Astrocyte of the spinal cord (primary cell): ENCODE measurements around the gene DOCK8.

Experiments used
- DNase-seq: peaks from one replicate; pipeline ENCODE4 v3.0.0; 2011; ENCODE audit warnings: low read depth, low spot score
- H3K4me3 ChIP-seq: 2 replicates; pipeline ENCODE4 v1.5.1; 2011; ENCODE audit warnings: low read depth, mild to moderate bottlenecking, low read length, moderate library complexity
- CTCF ChIP-seq: IDR thresholded peaks from 2 replicates; pipeline ENCODE4 v1.5.1; 2012; ENCODE audit warnings: low read depth, mild to moderate bottlenecking, low read length, inconsistent platforms
- in situ Hi-C: cut with HindIII; loops from 2 replicates; pipeline ENCODE4 v1.10.0; 2017; ENCODE audit warnings: low sequenced_read_pairs

The DOCK8 gene

GRCh38 chr9:328453-328852, 113.8 kb downstream of the DOCK8 start:
- no peak for TF ChIP-seq CTCF
- in situ Hi-C loops, result no loop called here
- no peak overlapping the region for H3K4me3 ChIP-seq

GRCh38 chr9:331197-331596, 116.5 kb downstream of the DOCK8 start:
- no peak for DNase-seq
- TF ChIP-seq CTCF, result no peak
- H3K4me3 ChIP-seq, result no peak overlapping the region
- in situ Hi-C loops, result no loop called here

More at GRCh38 chr9:328453-328852, 113.8 kb downstream of the DOCK8 start:
- no peak for DNase-seq

- no peak overlapping the region for H3K4me3 ChIP-seq
- in situ Hi-C loops, result no loop called here
- DNase-seq, result no peak
- no peak for TF ChIP-seq CTCF
Measured at GRCh38 chr9:335373-335772, 120.7 kb downstream of the DOCK8 start.

GRCh38 chr9:336039-336438, 121.4 kb downstream of the DOCK8 start:
- no peak for DNase-seq
- no peak for TF ChIP-seq CTCF
- no peak overlapping the region for H3K4me3 ChIP-seq
- in situ Hi-C loops, result no loop called here

- DNase-seq, result no peak
- in situ Hi-C loops, result no loop called here
- H3K4me3 ChIP-seq, result no peak overlapping the region
- TF ChIP-seq CTCF, result no peak
Measured at GRCh38 chr9:338602-339001, 123.9 kb downstream of the DOCK8 start.

- in situ Hi-C loops, result no loop called here
- no peak for TF ChIP-seq CTCF
- DNase-seq, result no peak
Measured at GRCh38 chr9:341634-342421, 127.2 kb downstream of the DOCK8 start.

More at GRCh38 chr9:341634-342421, 127.2 kb downstream of the DOCK8 start:
- H3K4me3 ChIP-seq, result no peak overlapping the region
